Skeletal muscle satellite cell (primary cell): ENCODE data around the gene CYB561D2.

ENCODE experiments used
- H3K27me3 ChIP-seq: 2 replicates; pipeline ENCODE4 v1.7.0; 2013; ENCODE audit warnings: low read length; ENCODE audit not compliant: control insufficient read depth, insufficient read depth
- H3K36me3 ChIP-seq: 2 replicates; pipeline ENCODE4 v1.7.0; 2013; ENCODE audit warnings: mild to moderate bottlenecking, control low read depth, low read length; ENCODE audit not compliant: insufficient read depth
- H3K4me1 ChIP-seq: 2 replicates; pipeline ENCODE4 v1.7.0; 2013; ENCODE audit warnings: low read length; ENCODE audit not compliant: control insufficient read depth, insufficient read depth
- H3K4me2 ChIP-seq: 2 replicates; pipeline ENCODE4 v1.7.0; 2013; ENCODE audit warnings: mild to moderate bottlenecking, low read length
- H3K4me3 ChIP-seq: 2 replicates; pipeline ENCODE4 v1.7.0; 2013; ENCODE audit warnings: low read length
- H3K9ac ChIP-seq: 2 replicates; pipeline ENCODE4 v1.7.0; 2013; ENCODE audit warnings: mild to moderate bottlenecking, low read depth, low read length, moderate library complexity
- H3K9me3 ChIP-seq: replicated peaks from 2 replicates; pipeline ENCODE4 v1.7.0; 2013; ENCODE audit warnings: mild to moderate bottlenecking, control low read depth, low read length

Gene CYB561D2

DNA sequence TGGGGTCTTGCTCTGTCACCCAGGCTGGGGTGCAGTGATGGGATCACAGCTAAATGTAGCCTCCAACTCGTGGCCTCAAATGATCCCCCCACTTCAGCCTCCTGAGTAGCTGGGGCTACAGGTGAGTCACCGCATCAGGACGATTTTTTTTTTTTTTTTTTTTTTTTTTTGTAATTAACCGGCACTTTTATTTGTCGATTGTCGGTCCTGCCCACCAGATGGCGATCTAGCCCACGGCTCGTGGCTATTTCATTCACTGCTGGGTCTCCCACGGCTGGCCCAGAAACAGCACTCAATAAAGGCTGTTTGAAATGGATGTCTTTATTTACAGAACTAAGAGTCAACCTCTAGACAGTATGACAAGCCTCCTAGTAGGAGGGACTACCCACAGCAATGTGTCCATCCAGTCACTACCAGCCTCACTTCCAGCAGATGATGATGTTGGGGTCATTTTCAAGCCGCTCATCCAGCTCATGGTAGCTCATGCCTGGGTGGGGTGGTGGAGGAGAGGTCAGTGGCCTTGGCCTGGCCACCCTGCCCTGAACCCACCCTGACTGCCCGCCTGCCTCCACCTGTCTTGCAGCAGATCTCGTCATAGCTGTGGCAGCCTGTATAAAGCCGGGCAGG, 3.4 kb upstream of the CYB561D2 start:
- H3K27me3 ChIP-seq = no peaks in the 10 kb centered on the region
- H3K4me3 ChIP-seq = no peak overlapping the region
- H3K9me3 ChIP-seq = no peaks in the 10 kb centered on the region
- no peak overlapping the region for H3K4me2 ChIP-seq
- peaks cover 33% of the 10 kb centered on the region for H3K4me1 ChIP-seq
- no peak overlapping the region for H3K9ac ChIP-seq
- H3K36me3 ChIP-seq = peaks cover 4% of the 10 kb centered on the region

DNA sequence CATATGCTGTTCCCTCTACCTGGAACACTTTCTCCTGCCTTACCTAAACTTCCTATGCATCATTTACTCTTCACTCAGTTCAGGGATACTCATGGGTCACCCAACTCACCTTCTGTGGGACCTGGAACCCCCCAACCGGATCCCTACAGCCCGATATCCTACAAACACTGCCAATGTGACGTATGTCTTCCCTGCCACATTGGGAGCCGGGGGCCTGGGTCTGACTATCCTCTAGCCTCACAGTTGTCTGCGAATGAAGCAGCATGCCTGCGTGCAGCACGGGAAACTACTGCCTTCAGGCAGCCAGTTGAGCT, 492 bp upstream of the CYB561D2 start:
- Histone ChIP-seq H3K4me2 (peak overlapping the region; percentile 97), H3K4me3 (peak overlapping the region; percentile 90), H3K27me3 (no peaks in the 10 kb centered on the region), H3K9ac (peak overlapping the region; percentile 86), H3K4me1 (peaks cover 37% of the 10 kb centered on the region), H3K36me3 (peaks cover 28% of the 10 kb centered on the region), H3K9me3 (no peaks in the 10 kb centered on the region)

DNA sequence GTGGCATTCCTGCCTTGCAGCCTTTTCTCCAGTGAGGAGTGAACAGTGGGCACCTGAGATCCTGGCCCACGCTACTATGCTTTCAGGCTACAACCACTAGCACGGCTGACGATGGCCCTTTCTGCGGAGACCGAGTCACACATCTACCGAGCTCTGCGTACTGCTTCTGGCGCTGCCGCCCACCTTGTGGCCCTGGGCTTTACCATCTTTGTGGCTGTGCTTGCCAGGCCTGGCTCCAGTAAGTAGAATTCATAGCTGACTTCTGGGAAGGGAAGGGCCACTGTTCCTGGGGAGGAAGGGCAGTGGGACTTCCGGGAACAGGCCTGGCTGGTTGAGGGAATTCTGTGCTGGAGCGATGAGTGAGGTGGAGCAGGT, 648 bp downstream of the CYB561D2 start:
- Histone ChIP-seq H3K4me1 (peaks cover 39% of the 10 kb centered on the region), H3K9ac (peak overlapping the region; percentile 86), H3K36me3 (peaks cover 40% of the 10 kb centered on the region), H3K9me3 (no peaks in the 10 kb centered on the region), H3K4me3 (peak overlapping the region; percentile 90), H3K27me3 (no peaks in the 10 kb centered on the region), H3K4me2 (peak overlapping the region; percentile 97)

DNA sequence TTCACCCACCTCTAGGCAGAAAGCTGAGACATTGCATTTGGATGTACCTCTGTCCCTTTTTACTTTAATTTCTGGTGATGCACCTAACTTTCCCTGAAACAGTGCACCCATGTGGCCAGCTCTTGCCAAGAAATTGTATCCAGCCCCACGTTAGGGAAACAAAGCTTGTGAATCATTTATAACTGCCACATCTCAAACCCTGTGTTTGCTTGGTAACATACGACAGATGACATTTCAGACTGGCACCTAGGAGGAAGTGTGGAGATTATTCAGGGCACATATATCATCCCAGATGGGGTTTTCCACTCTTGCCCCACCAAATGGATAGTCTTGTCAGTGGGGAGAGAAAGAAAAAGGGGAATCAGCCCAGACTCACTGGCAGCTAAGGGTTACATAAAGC, 2.1 kb downstream of the CYB561D2 start:
- peaks cover 54% of the 10 kb centered on the region for H3K4me1 ChIP-seq
- no peak overlapping the region for H3K9ac ChIP-seq

DNA sequence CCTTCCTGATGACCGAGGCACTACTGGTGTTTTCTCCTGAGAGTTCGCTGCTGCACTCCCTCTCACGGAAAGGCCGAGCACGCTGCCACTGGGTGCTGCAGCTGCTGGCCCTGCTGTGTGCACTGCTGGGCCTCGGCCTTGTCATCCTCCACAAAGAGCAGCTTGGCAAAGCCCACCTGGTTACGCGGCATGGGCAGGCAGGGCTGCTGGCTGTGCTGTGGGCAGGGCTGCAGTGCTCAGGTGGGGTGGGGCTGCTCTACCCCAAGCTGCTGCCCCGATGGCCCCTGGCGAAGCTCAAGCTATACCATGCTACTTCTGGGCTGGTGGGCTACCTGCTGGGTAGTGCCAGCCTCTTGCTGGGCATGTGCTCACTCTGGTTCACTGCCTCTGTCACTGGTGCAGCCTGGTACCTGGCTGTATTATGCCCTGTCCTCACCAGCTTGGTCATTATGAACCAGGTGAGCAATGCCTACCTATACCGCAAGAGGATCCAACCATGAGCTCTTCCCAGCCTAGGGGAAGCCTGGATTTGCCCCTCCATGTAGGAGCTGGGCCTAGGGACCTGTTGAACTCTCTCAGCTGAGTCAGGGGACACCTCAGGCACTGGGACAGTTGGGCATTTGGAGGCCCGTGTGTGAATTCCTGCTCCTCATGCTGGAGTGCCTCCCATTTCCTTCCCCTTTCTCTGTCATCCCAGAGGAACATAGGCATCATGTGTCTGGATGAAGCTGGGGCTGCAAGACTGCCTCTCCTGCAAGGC, 2.8 kb downstream of the CYB561D2 start:
- no peaks in the 10 kb centered on the region for H3K27me3 ChIP-seq
- H3K4me1 ChIP-seq = peaks cover 60% of the 10 kb centered on the region
- H3K36me3 ChIP-seq = peaks cover 53% of the 10 kb centered on the region
- no peak overlapping the region for H3K9ac ChIP-seq
- H3K4me2 ChIP-seq = no peak overlapping the region
- no peak overlapping the region for H3K4me3 ChIP-seq
- no peaks in the 10 kb centered on the region for H3K9me3 ChIP-seq

More for the DNA sequence above, 2.1 kb downstream of the CYB561D2 start:
- Histone ChIP-seq H3K9me3 (no peaks in the 10 kb centered on the region), H3K36me3 (peaks cover 53% of the 10 kb centered on the region), H3K27me3 (no peaks in the 10 kb centered on the region), H3K4me3 (no peak overlapping the region), H3K4me2 (no peak overlapping the region)

DNA sequence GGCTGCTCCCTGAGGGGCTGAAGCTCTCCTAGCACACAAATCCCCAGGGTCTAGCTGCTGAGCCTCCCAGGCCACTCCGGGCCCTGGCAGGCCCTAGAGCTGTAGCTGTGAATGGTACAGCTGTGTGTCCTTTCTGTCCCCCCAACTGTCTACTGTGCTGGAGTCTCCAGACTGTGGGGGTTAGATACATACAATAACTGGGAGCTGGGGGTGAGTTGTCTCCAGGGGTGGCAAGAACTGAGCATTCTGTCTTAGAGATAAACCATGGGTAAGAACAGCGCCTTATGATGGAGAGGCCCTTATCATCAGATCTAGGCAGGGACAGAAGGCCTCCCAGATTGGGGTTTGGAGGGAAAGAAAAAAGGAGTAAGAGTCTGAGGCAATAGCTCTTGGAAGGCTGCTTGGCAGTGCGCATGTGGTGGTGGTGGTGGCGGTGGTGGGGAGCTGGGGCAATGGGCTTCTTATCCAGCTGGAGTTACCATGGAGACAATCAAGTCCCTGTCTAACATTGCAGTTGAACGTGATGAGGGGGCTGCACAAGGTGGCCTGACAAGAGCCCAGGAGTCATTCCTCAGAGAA, 3.6 kb downstream of the CYB561D2 start:
- Histone ChIP-seq H3K9me3 (no peaks in the 10 kb centered on the region), H3K9ac (no peak overlapping the region), H3K27me3 (no peaks in the 10 kb centered on the region), H3K4me1 (peaks cover 59% of the 10 kb centered on the region), H3K4me3 (no peak overlapping the region), H3K4me2 (no peak overlapping the region), H3K36me3 (peaks cover 53% of the 10 kb centered on the region)

DNA sequence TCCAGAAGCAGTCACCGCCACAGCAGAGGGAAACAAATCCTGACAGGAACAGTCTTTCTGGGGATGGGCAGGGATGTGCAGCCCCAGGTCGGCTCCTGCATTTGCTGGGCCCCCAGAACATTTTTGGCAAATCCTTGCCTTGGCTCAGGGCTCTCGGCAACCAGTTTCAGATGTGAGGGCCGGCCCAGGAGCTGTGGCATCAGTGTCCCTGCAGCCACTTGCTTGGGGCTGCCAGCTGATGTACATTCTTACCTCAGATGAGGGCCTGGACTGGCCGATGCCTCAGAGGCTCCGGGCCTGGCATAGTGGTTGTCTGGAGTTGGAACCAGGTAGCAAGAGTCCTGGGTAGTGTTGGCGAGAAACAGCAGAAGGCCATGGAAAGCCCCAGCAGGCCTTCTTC, 4.2 kb downstream of the CYB561D2 start:
- Histone ChIP-seq H3K36me3 (peaks cover 53% of the 10 kb centered on the region), H3K4me3 (no peak overlapping the region), H3K9me3 (no peaks in the 10 kb centered on the region), H3K4me1 (peaks cover 53% of the 10 kb centered on the region), H3K27me3 (no peaks in the 10 kb centered on the region), H3K9ac (no peak overlapping the region), H3K4me2 (no peak overlapping the region)

DNA sequence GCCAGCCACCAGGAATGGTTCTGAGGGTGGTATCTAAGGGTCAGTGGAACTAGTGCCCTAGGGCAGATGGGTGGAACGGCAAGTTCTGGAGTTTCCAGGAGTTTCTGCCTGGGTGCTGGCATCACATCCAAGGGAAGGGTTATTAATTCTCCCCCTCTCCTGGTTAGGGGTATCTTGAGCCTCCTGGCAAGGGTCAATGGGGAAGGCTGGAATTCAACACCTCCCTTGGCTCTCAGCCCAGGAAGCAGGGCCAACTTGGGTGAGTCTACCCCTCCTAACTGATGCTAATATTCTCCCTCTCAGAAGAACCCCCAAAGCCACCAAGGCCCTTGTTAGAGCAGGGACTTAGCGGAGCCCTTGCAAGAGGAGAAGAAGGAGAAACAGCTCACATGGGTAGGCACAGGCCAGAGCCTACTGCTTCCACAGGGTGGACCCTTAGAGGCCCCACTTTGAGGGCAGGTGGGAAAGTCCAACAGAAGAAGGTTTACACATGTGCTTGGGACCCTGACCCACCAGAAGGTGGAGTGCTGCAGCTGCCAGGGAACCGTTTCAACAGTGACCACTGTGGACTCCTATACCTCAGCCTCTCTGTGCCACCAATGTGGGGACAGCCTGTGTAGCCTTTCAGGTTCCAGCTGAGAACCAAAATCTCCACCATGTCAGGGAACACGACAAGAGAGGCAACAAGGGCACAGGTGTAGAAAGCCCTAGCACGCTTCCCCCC, 5.3 kb downstream of the CYB561D2 start:
- peaks cover 53% of the 10 kb centered on the region for H3K36me3 ChIP-seq
- H3K4me1 ChIP-seq = peaks cover 46% of the 10 kb centered on the region
- peak overlapping the region; percentile 94 for H3K4me3 ChIP-seq
- H3K4me2 ChIP-seq = peak overlapping the region; percentile 98
- H3K9me3 ChIP-seq = no peaks in the 10 kb centered on the region
- H3K27me3 ChIP-seq = no peaks in the 10 kb centered on the region
- H3K9ac ChIP-seq = peak overlapping the region; percentile 8

DNA sequence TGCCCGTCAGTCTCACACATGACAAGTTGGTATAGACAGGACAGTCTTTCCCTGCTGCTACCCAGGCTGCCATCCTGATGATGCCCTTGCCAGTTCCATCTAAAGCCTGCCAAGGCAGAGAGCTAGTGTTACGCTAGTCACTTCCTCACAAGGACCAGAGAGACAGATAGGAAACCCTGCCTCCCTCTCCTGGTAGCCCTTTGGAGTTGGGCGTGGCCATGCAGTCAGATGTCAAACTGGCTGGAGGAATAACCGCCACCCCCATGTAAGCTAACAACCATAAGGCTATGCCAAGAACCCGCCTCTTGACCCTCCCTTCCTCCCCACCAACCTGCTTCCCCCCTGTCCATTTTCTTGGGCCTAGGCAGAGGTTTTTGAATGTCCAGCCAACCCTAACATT, 5.9 kb downstream of the CYB561D2 start:
- H3K9ac ChIP-seq = peak overlapping the region; percentile 8
- H3K9me3 ChIP-seq = no peaks in the 10 kb centered on the region
- H3K4me1 ChIP-seq = peaks cover 42% of the 10 kb centered on the region
- H3K4me3 ChIP-seq = peak overlapping the region; percentile 94
- no peaks in the 10 kb centered on the region for H3K27me3 ChIP-seq
- H3K4me2 ChIP-seq = peak overlapping the region; percentile 98
- H3K36me3 ChIP-seq = peaks cover 53% of the 10 kb centered on the region

DNA sequence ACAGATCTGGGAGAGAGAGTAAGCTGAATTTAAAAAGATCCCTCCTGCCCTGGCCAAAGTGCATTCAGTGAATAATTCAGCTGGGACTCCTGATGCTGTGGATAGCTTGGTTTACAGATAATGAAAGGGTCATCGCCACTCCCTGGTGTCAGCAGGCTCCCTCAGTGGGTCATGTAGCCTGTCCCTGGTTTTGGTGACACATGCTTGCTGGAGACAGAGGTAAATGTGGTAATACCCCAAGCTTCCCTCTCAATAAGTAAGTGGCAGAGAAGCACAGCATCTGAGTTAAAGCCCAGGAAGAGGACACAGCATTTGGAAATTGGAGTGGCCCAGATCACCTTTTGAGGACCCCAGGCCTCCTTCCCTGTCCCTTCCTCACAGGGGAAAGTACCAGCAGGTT, 6.8 kb downstream of the CYB561D2 start:
- Histone ChIP-seq H3K4me3 (peak overlapping the region; percentile 94), H3K9ac (peak overlapping the region; percentile 97), H3K27me3 (no peaks in the 10 kb centered on the region), H3K4me1 (peaks cover 38% of the 10 kb centered on the region), H3K36me3 (peaks cover 53% of the 10 kb centered on the region), H3K9me3 (no peaks in the 10 kb centered on the region), H3K4me2 (peak overlapping the region; percentile 98)

DNA sequence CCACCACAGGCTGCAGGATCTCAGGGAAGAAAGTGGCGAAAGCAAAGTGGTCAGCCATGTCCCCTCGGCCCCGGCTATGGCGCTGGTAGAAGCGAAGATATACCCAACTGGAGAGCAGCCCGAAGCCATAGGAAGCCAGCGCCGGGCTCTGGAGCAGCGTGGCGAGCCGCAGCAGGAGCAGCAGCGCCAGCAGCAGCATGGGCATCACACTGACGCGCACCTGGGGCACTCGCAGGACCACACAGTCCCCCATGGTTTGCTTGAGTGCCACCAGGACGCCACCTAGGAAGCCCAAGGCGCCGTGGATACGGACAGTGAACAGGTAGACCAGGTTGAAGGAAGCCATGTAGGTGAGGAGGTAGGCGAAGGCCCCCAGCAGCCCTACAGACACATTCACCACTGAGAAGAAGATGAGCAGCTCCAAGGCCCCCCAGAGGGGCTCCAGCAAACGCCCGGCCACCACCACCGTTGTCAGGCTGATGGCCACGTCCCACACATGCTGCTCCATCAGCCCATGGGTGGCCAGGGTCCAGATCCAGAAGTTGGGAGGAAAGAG, 7.8 kb downstream of the CYB561D2 start:
- no peaks in the 10 kb centered on the region for H3K27me3 ChIP-seq
- peak overlapping the region; percentile 98 for H3K4me2 ChIP-seq
- no peaks in the 10 kb centered on the region for H3K9me3 ChIP-seq
- H3K9ac ChIP-seq = peak overlapping the region; percentile 97
- H3K36me3 ChIP-seq = peaks cover 46% of the 10 kb centered on the region
- H3K4me1 ChIP-seq = peaks cover 33% of the 10 kb centered on the region
- peak overlapping the region; percentile 94 for H3K4me3 ChIP-seq
